Ascending aorta (tissue), 2 donors: Measurements from ENCODE around the gene GATAD2A. TPM values are rescaled to one million over a fixed set of nuclear protein-coding genes. Genes with fewer than 3 reads are reported as not detected.

ENCODE experiments used
- DNase-seq, 2 donors: peaks; one replicate each; pipeline ENCODE4 v3.0.0-alpha.2; 2019; ENCODE audit warnings: low spot score in 2 of 2
- H3K27ac ChIP-seq, 2 donors: fragments of 200-600 bp; sonication (generic); one replicate each; pipeline ENCODE4 v1.5.1; 2016 to 2017; ENCODE audit warnings: mild to moderate bottlenecking in 1 of 2
- H3K27me3 ChIP-seq: fragments of 200-600 bp; sonication (generic); one replicate; pipeline ENCODE4 v1.5.1; 2017
- H3K36me3 ChIP-seq, 2 donors: fragments of 200-600 bp; sonication (generic); one replicate each; pipeline ENCODE4 v1.5.1; 2016
- H3K4me1 ChIP-seq, 2 donors: fragments of 200-600 bp; sonication (generic); one replicate each; pipeline ENCODE4 v1.5.1; 2016 to 2017; ENCODE audit warnings: mild to moderate bottlenecking in 1 of 2
- H3K4me3 ChIP-seq, 2 donors: fragments of 200-600 bp; sonication (generic); one replicate each; pipeline ENCODE4 v1.5.1; 2016 to 2017; ENCODE audit warnings: mild to moderate bottlenecking in 1 of 2
- H3K9me3 ChIP-seq, 2 donors: fragments of 200-600 bp; sonication (generic); one replicate each; pipeline ENCODE4 v1.5.1; 2016
- CTCF ChIP-seq, 3 experiments: fragments of 200-600 bp in 2 of 3; fragments of 450-650 bp in 1 of 3; sonication (generic) in 2 of 3; IDR thresholded peaks; one replicate each; pipeline ENCODE4 v1.5.1; 2016 to 2019; ENCODE audit warnings: antibody characterized with exemption in 3 of 3, mild to moderate bottlenecking in 1 of 3, moderate library complexity in 1 of 3
- intact Hi-C: fragments of 100-400 bp; cut with DNase I; formaldehyde crosslinking; loops from one replicate; pipeline ENCODE4 v1.15.1; 2023
- total RNA-seq: library from RNA; depleted of rRNA; stranded (reverse); fragments of >200 nt; gene quantifications from one replicate; pipeline ENCODE4 v1.1.0, GENCODE V29; 2016

Gene GATAD2A
- total RNA-seq, 1 donor from 2014 or later, result 63.3 TPM

GRCh38 chr19:19552798-19553197, 147.3 kb downstream of the GATAD2A start:
- Histone ChIP-seq H3K4me1 (no peaks in the 10 kb centered on the region), H3K36me3 (no peaks in the 10 kb centered on the region), H3K9me3 (no peaks in the 10 kb centered on the region), H3K27ac (no peak overlapping the region), H3K4me3 (no peak overlapping the region), H3K27me3 (no peaks in the 10 kb centered on the region)
- intact Hi-C loops, result no loop called here
- DNase-seq, result no peak
- TF ChIP-seq CTCF (IDR thresholded peaks at IDR 0.05), result peak in 1 of 3 experiments; percentile 25

GRCh38 chr19:19553670-19554069, 148.2 kb downstream of the GATAD2A start:
- Histone ChIP-seq H3K4me3 (no peak overlapping the region), H3K9me3 (no peaks in the 10 kb centered on the region), H3K27ac (no peak overlapping the region), H3K27me3 (no peaks in the 10 kb centered on the region), H3K4me1 (no peaks in the 10 kb centered on the region), H3K36me3 (no peaks in the 10 kb centered on the region)
- no peak for TF ChIP-seq CTCF (IDR thresholded peaks at IDR 0.05)
- DNase-seq, result no peak
- intact Hi-C loops, result no loop called here

- DNase-seq, result no peak
- no peaks in the 10 kb centered on the region for H3K36me3 ChIP-seq
- no peaks in the 10 kb centered on the region for H3K4me1 ChIP-seq
- no peak overlapping the region for H3K27ac ChIP-seq
- intact Hi-C loops, result no loop called here
- TF ChIP-seq CTCF (IDR thresholded peaks at IDR 0.05), result peak; percentile 38 to 61 (median 43)
- no peak overlapping the region for H3K4me3 ChIP-seq
- no peaks in the 10 kb centered on the region for H3K9me3 ChIP-seq
- H3K27me3 ChIP-seq, result no peaks in the 10 kb centered on the region
Observed at GRCh38 chr19:19554074-19555023, 148.9 kb downstream of the GATAD2A start.

- no peak overlapping the region for H3K27ac ChIP-seq
- TF ChIP-seq CTCF (IDR thresholded peaks at IDR 0.05), result no peak
- no peaks in the 10 kb centered on the region for H3K36me3 ChIP-seq
- H3K27me3 ChIP-seq, result no peaks in the 10 kb centered on the region
- no peak overlapping the region for H3K4me3 ChIP-seq
- DNase-seq, result no peak
- intact Hi-C loops, result no loop called here
- no peaks in the 10 kb centered on the region for H3K9me3 ChIP-seq
- H3K4me1 ChIP-seq, result no peaks in the 10 kb centered on the region
Observed at GRCh38 chr19:19558055-19558454, 152.6 kb downstream of the GATAD2A start.

Other genes with a start within 250 kb of the GATAD2A start
- gene MEF2B, start 235.4 kb upstream of the GATAD2A start, total RNA-seq, result not detected
- gene BORCS8, start 213.5 kb upstream of the GATAD2A start, total RNA-seq, result 26.9 TPM
- 20.2 TPM for gene RFXANK, start 213.4 kb upstream of the GATAD2A start, total RNA-seq
- gene NR2C2AP, start 202.3 kb upstream of the GATAD2A start, total RNA-seq, result 16.5 TPM
- gene NCAN, start 193.7 kb upstream of the GATAD2A start, total RNA-seq, result not detected
- 8.8 TPM for gene TM6SF2, start 132.4 kb upstream of the GATAD2A start, total RNA-seq
- gene SUGP1, start 85.2 kb upstream of the GATAD2A start, total RNA-seq, result 42.9 TPM
- 41.2 TPM for gene MAU2, start 84.8 kb upstream of the GATAD2A start, total RNA-seq
- gene TSSK6, start 109.9 kb downstream of the GATAD2A start, total RNA-seq, result not detected
- gene NDUFA13, start 110.5 kb downstream of the GATAD2A start, total RNA-seq, result 12.7 TPM
- 3.5 TPM for gene YJEFN3, start 123.2 kb downstream of the GATAD2A start, total RNA-seq
- gene CILP2, start 132.6 kb downstream of the GATAD2A start, total RNA-seq, result not detected
- gene PBX4, start 213.0 kb downstream of the GATAD2A start, total RNA-seq, result not detected
- 0.75 TPM for gene LPAR2, start 222.5 kb downstream of the GATAD2A start, total RNA-seq
- 3.9 TPM for gene GMIP, start 238.0 kb downstream of the GATAD2A start, total RNA-seq